Hepatocyte (in vitro differentiated cells): ENCODE results near the gene PLA2G4E.

Experiments used
- CTCF ChIP-seq: fragments of 200-600 bp; sonication (generic); IDR thresholded peaks from 2 replicates; pipeline ENCODE4 v1.5.1; 2016; ENCODE audit warnings: antibody characterized with exemption, mild to moderate bottlenecking; ENCODE audit not compliant: poor library complexity
- EZH2 ChIP-seq: fragments of 200-600 bp; sonication (generic); IDR thresholded peaks from 2 replicates; pipeline ENCODE4 v1.6.1; 2016; ENCODE audit warnings: antibody characterized with exemption, mild to moderate bottlenecking, borderline replicate concordance
- EZH2phosphoT487 ChIP-seq: fragments of 200-600 bp; sonication (generic); IDR thresholded peaks from one replicate; pipeline ENCODE4 v1.6.1; 2018; ENCODE audit warnings: antibody characterized with exemption, mild to moderate bottlenecking, low read depth, moderate library complexity; ENCODE audit not compliant: unreplicated experiment, severe bottlenecking

- TF ChIP-seq CTCF (no peak), EZH2 (no peak), EZH2phosphoT487 (no peak)
Measured at GRCh38 chr15:42014406-42014805, 6.4 kb downstream of the PLA2G4E start.
